A673 (cell line): ENCODE results near the gene GBE1.

Experiments used
- CTCF ChIP-seq: fragments of 300-800, 200-600 bp; sonication (generic); conservative IDR thresholded peaks from 2 replicates; pipeline ENCODE4 v1.5.1; 2017; ENCODE audit warnings: low read depth, mild to moderate bottlenecking, antibody characterized with exemption, low read length, moderate library complexity, mixed read lengths
- EZH2 ChIP-seq: fragments of 200-600 bp; sonication (generic); IDR thresholded peaks from 2 replicates; pipeline ENCODE4 v1.6.1; 2017; ENCODE audit warnings: borderline replicate concordance, low read depth, mild to moderate bottlenecking, mixed read lengths, antibody characterized with exemption, low read length; ENCODE audit not compliant: poor library complexity, severe bottlenecking

DNA sequence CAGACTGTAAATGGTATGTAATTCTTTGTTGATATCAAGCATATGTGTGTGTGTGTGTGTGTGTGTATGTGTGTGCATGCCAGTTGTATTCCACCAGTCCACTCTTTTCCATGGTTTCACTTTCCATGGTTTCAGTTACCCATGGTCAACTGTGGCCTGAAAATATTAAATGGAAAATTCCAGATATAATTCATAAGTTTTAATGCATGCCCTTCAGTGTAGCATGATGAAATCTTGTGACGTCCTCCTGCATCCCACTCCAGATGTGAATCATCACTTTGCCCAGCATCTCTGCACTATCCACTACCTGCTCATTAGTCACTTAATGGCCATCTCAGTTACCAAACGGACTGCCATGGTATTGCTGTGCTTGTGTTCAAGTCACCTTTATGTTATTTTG, 215.9 kb downstream of the GBE1 start:
- TF ChIP-seq CTCF (no peak), EZH2 (no peak)
